Vagina (tissue), 2 donors: Measurements from ENCODE around the gene NPAS2. TPM values are rescaled to one million over a fixed set of nuclear protein-coding genes. Genes with fewer than 3 reads are reported as not detected.

Experiments
- DNase-seq, 2 donors: peaks; one replicate each; pipeline ENCODE4 v3.0.0-alpha.2; 2017; ENCODE audit errors: extremely low spot score in 2 of 2
- H3K27ac ChIP-seq: fragments of 200-600 bp; sonication (generic); one replicate; pipeline ENCODE4 v1.5.1; 2019
- H3K27me3 ChIP-seq: fragments of 200-600 bp; sonication (generic); one replicate; pipeline ENCODE4 v1.5.1; 2019
- H3K36me3 ChIP-seq, 2 donors: fragments of 200-600 bp; sonication (generic); one replicate each; pipeline ENCODE4 v1.5.1; 2017 to 2019
- H3K4me1 ChIP-seq: fragments of 200-600 bp; sonication (generic); one replicate; pipeline ENCODE4 v1.5.1; 2019
- H3K4me3 ChIP-seq, 2 donors: fragments of 200-600 bp; sonication (generic); 1 replicate in 1 of 2; 2 replicates in 1 of 2; pipeline ENCODE4 v1.5.1; 2016 to 2019
- H3K9me3 ChIP-seq: fragments of 200-600 bp; sonication (generic); one replicate; pipeline ENCODE4 v1.5.1; 2019
- CTCF ChIP-seq, 3 experiments: fragments of 450-650 bp in 2 of 3; fragments of 200-600 bp in 1 of 3; sonication (generic) in 1 of 3; IDR thresholded peaks; one replicate each; pipeline ENCODE4 v1.5.1; 2017 to 2019; ENCODE audit warnings: antibody characterized with exemption in 3 of 3, mild to moderate bottlenecking in 2 of 3, moderate library complexity in 2 of 3
- POLR2A ChIP-seq, 2 donors: fragments of 450-650 bp; IDR thresholded peaks; one replicate each; pipeline ENCODE4 v1.6.1; 2017; ENCODE audit warnings: antibody characterized with exemption in 2 of 2, mild to moderate bottlenecking in 2 of 2, moderate library complexity in 2 of 2
- POLR2AphosphoS5 ChIP-seq, 2 donors: sonication (generic); formaldehyde crosslinking; IDR thresholded peaks; one replicate each; pipeline ENCODE4 v1.9.0; 2017; ENCODE audit warnings: antibody characterized with exemption in 2 of 2, mild to moderate bottlenecking in 2 of 2, low read depth in 1 of 2; ENCODE audit not compliant: insufficient read depth in 1 of 2
- intact Hi-C: fragments of 100-400 bp; cut with DNase I; formaldehyde crosslinking; loops from one replicate; pipeline ENCODE4 v1.15.1; 2023
- total RNA-seq: library from RNA; depleted of rRNA; stranded (reverse); fragments of >200 nt; gene quantifications from one replicate; pipeline ENCODE4 v1.2.3, GENCODE V29; 2016

NPAS2 gene
- total RNA-seq, 1 donor from 2014 or later: 37.6 TPM

- peaks cover 0 to 43% of the 10 kb centered on the region in 2 donors for H3K36me3 ChIP-seq
- DNase-seq: peak in 1 of 2 donors; percentile 76
- TF ChIP-seq POLR2A (IDR thresholded peaks at IDR 0.05) (no peak), CTCF (IDR thresholded peaks at IDR 0.05) (no peak), POLR2AphosphoS5 (IDR thresholded peaks at IDR 0.05; ENCODE audit: insufficient read depth in 1 of 2, low read depth in 1 of 2) (no peak)
Measured at GRCh38 chr2:101011152-101011551, 191.2 kb downstream of the NPAS2 start.

GRCh38 chr2:101012054-101012705, 192.2 kb downstream of the NPAS2 start:
- H3K4me3 ChIP-seq: no peak overlapping the region
- no peak overlapping the region for H3K27ac ChIP-seq
- intact Hi-C loops: no loop called here
- H3K27me3 ChIP-seq: no peaks in the 10 kb centered on the region
- no peaks in the 10 kb centered on the region for H3K4me1 ChIP-seq
- no peaks in the 10 kb centered on the region for H3K9me3 ChIP-seq
- DNase-seq: no peak
- TF ChIP-seq CTCF (IDR thresholded peaks at IDR 0.05): no peak
- TF ChIP-seq POLR2A (IDR thresholded peaks at IDR 0.05): no peak
- no peak for TF ChIP-seq POLR2AphosphoS5 (IDR thresholded peaks at IDR 0.05; ENCODE audit: insufficient read depth in 1 of 2, low read depth in 1 of 2)
- H3K36me3 ChIP-seq: peaks cover 0 to 37% of the 10 kb centered on the region in 2 donors

More at GRCh38 chr2:101011152-101011551, 191.2 kb downstream of the NPAS2 start:
- H3K9me3 ChIP-seq: no peaks in the 10 kb centered on the region
- no peaks in the 10 kb centered on the region for H3K4me1 ChIP-seq
- H3K4me3 ChIP-seq: no peak overlapping the region
- no peak overlapping the region for H3K27ac ChIP-seq
- no peaks in the 10 kb centered on the region for H3K27me3 ChIP-seq
- intact Hi-C loops: loop anchor here (2.0 kb wide), 1 partner anchor 140 kb away; the partner anchor contains the start of gene TBC1D8

- Histone ChIP-seq H3K4me3 (no peak overlapping the region), H3K9me3 (no peaks in the 10 kb centered on the region), H3K27ac (no peak overlapping the region), H3K27me3 (no peaks in the 10 kb centered on the region), H3K4me1 (no peaks in the 10 kb centered on the region), H3K36me3 (peaks cover 0 to 37% of the 10 kb centered on the region in 2 donors)
- DNase-seq: peak in 1 of 2 donors; percentile 81
- TF ChIP-seq POLR2AphosphoS5 (IDR thresholded peaks at IDR 0.05; ENCODE audit: insufficient read depth in 1 of 2, low read depth in 1 of 2) (peak in 1 of 2 donors; percentile 30), CTCF (IDR thresholded peaks at IDR 0.05) (peak; percentile 60 to 76 (median 74)), POLR2A (IDR thresholded peaks at IDR 0.05) (no peak)
- intact Hi-C loops: no loop called here
Measured at GRCh38 chr2:101012706-101013181, 192.8 kb downstream of the NPAS2 start.

- intact Hi-C loops: no loop called here
- Histone ChIP-seq H3K27me3 (no peaks in the 10 kb centered on the region), H3K27ac (no peak overlapping the region), H3K4me3 (no peak overlapping the region), H3K9me3 (no peaks in the 10 kb centered on the region), H3K36me3 (peaks cover 0 to 37% of the 10 kb centered on the region in 2 donors), H3K4me1 (no peaks in the 10 kb centered on the region)
- no peak for TF ChIP-seq POLR2AphosphoS5 (IDR thresholded peaks at IDR 0.05; ENCODE audit: insufficient read depth in 1 of 2, low read depth in 1 of 2)
- no peak for DNase-seq
Measured at GRCh38 chr2:101014264-101014857, 194.4 kb downstream of the NPAS2 start.

- intact Hi-C loops: no loop called here
- Histone ChIP-seq H3K4me3 (no peak overlapping the region), H3K27me3 (no peaks in the 10 kb centered on the region), H3K27ac (no peak overlapping the region), H3K4me1 (no peaks in the 10 kb centered on the region), H3K9me3 (no peaks in the 10 kb centered on the region), H3K36me3 (peaks cover 0 to 22% of the 10 kb centered on the region in 2 donors)
- DNase-seq: no peak
- TF ChIP-seq CTCF (IDR thresholded peaks at IDR 0.05): no peak
Measured at GRCh38 chr2:101017371-101017770, 197.4 kb downstream of the NPAS2 start.
